ENCODE measurements around the gene MAP2K7.
"Not testable (repeated sequence)": the region's sequence is repeated elsewhere in the genome, so short reads cannot be mapped to it uniquely, and the experiment has no call there.

Gene MAP2K7

DNA sequence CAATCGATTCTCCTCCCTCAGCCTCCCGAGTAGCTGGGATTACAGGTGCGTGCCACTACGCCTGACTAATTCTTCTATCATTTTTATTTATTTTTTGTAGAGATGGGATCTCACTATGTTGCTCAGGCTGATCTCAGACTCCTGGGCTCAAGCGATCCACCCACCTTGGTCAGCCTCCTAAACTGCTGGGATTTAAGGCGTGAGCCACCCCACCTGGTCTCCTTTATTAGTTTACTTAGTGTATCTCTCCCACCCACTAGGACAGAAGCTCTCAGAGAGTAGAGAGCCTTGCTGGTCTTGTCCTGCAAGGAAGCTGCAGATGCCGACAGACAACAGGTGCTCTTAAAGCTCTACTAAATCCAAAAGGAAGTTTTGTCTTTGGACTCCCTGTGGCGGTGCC lies 17.9 kb upstream of the MAP2K7 start:
- DNase-seq, result no peak

DNA sequence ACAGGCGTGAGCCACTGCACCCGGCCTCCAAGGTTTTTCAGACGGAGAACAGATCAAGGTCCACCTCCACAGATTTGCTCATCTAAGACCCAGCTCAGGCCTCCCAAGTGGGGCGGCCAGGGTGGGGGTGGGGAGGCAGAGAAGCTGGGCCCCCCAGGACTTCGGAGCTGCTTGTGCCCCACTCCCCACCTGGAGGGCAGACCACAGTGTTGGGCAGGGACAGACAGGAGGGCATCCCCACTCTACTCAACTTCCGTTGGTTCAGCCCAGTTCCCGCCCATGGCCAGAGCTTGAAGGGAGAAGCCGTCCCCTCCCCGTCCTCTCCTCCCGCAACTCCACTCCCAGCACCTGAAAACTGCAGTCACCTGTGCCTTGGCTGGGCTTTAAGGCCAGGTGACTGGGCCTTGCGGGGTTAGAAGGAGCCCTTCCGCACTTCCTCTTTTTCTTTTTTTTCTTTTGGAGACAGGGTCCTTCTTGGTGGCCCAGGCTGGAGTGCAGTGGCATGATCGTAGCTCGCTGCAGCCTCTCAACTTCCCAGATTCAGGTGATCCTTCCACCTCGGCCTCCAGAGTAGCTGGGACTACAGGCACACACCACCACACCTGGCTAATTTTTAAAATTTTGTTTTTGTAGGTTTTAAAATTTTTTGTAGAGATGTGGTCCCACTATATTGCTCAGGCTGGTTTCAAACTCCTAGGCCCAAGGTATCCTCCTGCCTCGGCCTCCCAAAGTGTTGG lies 16.1 kb upstream of the MAP2K7 start:
- no peak for DNase-seq

DNA sequence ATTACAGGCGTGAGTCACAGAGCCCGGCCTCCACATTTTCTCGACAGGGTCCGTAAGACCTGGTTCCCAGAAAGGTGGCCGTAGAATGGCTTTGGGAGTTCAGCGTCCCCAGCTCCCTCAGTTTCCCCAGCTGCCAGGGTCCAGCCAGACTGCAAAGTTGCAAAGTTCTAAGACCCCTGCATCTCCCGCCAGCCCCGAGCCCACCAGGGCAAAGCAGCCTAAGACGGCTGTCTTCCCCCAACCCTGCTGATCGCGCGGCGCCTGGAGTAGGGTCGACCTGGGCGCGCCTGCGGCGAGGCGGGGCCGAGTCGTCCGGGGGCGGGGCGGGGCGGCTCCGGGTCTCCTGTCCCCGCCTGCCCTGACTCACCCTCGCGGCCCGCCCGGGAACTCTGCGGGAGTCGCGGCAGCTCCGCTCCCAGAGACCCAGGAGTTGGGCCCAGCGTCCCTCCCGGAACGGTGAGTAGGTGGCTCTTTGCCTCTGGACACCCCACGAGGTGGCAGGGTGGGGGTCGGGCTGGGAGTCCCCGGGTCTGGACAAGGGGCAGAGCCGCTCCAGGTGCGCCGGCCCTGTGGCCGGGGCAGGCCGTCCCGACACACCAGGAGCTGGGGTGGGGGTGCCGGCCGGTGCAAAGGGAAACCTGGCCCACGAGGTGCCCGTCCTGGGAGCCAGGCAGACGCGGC lies 15.4 kb upstream of the MAP2K7 start, which contains the start of gene LRRC8E:
Gene LRRC8E, plus strand, starts transcription at position 366 of the 681 bp plus-strand sequence. CDS start 7,094 bp downstream, outside the sequence.
- peak; percentile 35 for DNase-seq

DNA sequence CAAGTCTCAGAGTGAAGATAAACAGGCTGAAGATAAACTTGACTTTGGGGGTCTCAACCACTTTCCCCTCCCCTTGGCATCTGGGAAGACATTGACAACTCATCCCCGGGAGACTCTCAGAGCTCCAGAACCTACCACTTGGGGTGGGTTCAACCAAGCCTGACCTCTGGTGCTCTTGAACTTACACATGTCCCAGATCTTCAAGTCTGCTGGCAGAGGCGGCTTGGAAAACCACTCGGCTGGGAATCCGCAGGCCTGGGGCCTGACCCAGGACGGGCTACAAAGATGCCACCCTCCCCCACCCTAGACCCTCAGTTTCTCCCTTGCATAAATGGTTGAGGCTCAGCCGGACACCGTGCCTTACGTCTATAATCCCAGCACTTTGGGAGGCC lies 14.9 kb upstream of the MAP2K7 start:
- no peak for DNase-seq

DNA sequence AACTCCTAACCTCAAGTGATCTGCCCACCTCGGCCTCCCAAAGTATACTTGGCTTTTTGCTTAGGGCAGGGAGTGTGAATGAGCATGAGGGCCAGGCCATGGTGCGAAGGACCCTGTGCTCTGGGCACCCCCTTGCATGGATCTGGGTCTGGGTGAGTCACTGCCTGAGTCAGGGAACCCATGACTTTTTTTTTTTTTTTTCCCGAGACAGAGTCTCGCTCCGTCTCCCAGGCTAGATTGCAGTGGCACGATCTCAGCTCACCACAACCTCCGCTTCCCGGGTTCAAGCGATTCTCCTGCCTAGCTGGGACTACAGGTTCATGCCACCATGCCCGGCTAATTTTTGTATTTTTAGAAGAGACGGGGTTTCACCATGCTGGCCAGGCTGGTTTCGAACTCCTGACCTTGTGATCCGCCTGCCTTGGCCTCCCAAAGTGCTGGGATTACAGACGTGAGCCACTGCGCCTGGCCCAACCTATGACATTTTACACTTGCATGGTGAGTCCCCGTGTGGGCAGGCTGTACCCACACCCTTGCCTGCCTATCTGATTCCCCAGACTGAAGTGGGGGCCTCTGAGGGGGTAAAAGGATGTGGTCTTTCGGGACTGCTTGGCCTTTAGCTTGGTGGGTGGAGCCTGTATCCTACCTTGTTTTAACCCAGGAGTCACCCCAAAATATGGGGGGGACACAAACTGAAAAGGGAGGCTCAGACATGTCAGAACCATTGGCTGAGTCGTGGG lies 10.1 kb upstream of the MAP2K7 start:
- DNase-seq, result not testable (repeated sequence)

DNA sequence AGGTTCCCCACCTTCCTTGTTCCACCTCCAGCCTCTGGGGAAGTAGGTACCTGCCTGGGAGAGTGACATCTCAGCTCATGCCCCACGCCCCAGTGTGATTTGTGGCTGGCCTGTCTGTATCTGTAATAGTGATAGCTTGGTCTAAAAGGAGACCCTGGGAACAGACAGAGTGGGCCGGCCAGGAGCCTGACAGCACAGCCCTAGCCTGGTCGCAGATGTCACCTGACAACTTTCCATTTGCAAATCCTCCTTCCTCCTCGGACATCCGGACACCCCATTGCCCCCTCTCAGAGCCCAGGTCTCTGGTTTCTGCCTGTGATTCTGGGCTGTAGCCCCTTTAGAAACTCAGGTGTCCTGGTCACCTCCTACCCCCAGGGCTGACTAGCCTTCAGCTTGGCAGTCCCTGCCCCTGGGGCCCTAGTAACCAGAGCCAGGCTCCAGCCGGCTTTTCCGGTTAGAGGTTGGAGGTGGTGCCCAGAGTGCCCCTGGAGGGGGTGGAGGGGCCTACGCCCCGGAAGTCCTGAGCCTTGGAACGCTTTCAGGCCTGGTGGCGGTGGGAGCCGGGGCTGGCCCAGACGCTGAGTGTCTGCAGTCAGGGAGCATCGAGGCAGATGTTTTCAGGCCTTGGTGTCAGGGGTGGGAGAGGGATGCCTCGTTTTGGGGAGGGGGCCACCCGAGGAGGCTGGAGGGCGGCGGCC lies 8.9 kb upstream of the MAP2K7 start:
- no peak for DNase-seq

DNA sequence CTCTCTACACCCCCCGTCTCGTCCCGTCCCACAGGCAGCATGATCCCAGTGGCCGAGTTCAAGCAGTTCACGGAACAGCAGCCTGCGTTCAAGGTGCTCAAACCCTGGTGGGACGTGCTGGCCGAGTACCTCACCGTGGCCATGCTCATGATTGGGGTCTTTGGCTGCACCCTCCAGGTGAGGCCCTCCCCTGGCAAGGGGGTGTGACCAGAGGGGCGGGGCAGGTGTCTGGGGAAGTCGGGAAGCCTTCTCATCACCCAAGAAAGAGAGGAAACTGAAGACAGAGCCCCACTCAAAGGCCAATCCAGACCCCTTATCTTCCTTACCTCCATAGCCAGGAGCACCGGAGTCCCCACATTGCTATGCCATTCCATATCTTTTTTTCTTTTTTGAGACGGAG lies 8.1 kb upstream of the MAP2K7 start:
- DNase-seq, result no peak

DNA sequence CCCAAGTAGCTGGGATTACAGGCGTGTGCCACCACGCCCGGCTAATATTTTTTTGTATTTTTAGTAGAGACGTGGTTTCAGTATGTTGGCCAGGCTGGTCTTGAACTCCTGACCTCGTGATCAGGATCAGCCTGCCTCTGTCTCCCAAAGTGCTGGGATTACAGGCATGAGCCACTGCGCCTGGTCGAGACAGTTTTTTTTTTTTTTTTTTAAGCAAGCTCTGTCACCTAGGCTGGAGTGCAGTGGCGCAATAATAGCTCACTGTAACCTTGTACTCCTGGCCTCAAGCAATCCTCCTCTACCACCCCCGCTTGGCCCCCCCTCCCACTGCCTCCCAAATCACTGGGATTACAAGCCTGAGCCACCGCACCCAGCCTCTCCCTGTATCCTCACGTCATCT lies 6.4 kb upstream of the MAP2K7 start:
- no peak for DNase-seq

DNA sequence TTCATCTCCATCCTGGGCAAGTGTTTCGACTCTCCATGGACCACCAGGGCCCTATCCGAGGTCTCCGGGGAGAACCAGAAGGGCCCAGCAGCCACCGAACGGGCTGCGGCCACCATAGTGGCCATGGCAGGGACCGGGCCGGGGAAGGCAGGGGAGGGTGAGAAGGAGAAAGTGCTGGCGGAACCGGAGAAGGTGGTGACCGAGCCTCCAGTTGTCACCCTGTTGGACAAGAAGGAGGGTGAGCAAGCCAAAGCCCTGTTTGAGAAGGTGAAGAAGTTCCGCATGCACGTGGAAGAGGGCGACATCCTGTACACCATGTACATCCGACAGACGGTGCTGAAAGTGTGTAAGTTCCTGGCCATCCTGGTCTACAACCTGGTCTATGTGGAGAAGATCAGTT lies 4.7 kb upstream of the MAP2K7 start:
- no peak for DNase-seq

DNA sequence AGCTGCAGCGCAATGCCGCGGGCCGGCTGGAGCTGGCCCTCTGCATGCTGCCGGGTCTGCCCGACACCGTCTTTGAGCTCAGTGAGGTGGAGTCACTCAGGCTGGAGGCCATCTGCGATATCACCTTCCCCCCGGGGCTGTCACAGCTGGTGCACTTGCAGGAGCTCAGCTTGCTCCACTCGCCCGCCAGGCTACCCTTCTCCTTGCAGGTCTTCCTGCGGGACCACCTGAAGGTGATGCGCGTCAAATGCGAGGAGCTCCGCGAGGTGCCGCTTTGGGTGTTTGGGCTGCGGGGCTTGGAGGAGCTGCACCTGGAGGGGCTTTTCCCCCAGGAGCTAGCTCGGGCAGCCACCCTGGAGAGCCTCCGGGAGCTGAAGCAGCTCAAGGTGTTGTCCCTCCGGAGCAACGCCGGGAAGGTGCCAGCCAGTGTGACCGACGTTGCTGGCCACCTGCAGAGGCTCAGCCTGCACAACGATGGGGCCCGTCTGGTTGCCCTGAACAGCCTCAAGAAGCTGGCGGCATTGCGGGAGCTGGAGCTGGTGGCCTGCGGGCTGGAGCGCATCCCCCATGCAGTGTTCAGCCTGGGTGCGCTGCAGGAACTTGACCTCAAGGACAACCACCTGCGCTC lies 3.8 kb upstream of the MAP2K7 start:
- DNase-seq, result no peak

DNA sequence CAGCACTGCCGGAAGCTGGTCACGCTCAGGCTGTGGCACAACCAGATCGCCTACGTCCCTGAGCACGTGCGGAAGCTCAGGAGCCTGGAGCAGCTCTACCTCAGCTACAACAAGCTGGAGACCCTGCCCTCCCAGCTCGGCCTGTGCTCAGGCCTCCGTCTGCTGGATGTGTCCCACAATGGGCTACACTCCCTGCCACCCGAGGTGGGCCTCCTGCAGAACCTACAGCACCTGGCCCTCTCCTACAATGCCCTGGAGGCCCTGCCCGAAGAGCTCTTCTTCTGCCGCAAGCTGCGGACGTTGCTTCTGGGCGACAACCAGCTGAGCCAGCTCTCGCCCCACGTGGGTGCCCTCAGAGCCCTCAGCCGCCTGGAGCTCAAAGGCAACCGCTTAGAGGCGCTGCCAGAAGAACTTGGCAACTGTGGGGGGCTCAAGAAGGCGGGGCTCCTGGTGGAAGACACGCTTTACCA lies 3.2 kb upstream of the MAP2K7 start:
- DNase-seq, result no peak

DNA sequence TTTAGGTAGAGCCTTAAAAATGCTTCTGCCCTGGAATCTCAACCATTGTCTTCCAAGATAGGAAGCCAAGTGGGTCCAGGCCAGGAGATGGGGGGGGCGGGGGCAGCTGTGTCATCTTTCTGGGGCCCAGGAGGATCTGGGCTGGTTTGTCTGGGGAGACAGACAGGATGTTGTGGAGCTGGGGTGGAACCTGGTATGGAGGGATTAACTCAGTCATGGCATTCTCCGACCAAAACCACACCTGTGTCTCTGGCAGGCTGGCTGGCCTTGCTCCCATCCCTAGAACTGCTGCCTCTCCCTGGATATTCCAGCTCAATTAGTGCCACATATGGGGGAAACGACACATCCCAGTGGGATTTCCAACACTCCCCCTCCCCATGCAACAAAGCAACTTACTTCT lies 2.7 kb upstream of the MAP2K7 start:
- DNase-seq, result no peak

DNA sequence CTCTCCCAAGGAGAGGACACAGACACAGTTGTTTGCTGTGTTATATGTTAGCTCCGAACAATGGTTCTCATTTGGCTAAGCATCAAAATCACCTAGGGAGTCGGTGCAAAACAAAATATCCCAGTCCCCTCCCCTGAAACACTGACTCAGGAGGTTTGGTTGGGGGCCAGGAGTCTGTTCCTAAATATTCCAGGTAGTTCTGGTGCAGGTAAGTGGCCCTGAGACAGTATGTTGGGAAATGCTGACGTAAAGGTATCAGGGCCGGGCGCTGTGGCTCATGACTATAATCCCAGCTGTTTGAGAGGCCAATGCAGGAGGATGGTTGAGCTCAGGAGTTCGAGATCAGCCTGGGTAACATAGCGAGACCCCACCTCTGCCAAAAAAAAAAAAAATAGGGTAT lies 2.3 kb upstream of the MAP2K7 start:
- DNase-seq, result no peak

DNA sequence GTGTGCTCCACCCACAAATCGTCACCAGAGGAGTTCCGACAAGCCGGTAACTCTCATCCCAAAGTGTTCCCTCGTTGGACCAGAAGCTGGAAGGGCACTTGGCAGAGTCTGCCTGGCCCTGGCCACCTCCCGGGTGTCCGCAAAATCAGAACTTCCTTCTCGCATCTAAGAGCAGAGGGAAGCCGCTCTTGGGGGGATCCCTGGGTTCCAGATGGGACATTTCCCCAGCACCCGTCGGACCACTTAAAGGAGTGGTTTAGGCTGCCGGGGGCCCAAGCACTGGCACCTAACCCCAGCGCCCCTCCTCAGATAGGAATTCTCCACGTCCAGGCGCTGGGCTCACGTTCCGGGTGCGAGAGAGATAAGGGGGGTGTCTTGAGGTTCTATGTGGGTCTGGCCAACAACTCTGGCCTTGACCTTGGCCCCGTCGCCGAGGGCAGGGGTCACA lies 857 bp upstream of the MAP2K7 start:
- DNase-seq, result no peak

DNA sequence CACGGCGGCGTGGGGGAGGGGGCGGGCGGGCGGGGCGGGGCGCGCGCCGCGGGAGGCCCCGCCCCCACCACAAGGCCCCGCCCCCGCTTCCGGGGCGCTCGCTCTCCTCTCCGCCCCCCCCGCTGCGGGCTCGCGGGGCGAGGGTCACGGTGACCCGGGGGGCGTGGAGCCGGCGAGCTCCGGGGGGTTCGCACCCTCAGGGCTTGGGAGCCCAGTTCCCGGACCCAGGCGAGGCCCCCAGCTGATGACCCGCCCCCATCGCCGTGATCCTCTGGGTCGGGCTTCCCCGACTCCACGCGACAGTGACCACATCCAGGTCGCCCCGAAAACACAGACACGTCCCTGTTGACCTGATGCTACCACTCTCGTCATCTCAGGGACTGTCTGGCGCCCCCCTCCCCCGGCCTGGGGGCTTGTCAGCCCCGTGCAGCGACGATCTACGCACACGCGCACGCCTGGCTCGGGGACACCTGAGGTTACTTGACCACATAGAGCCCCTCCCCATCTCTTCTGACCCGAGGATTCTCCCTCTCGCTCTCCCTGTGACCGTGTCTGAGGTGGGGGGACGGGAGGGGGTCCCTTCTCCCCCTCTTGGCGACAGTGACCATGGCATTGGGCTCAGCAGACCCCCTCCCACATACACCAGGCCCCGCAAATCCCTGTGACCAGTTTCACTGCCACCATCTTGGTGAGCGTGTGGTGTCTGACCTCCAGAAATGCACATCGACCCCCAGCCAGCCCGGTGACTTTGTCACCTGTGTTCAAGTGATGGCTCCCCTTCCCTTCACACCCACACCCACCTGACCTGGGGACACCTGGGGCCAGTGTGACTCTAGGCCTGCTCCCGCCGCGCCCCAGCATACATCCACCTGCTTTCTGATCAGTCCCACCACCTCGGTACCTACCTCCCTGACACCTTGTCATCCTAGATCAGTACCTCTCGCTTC lies 670 bp downstream of the MAP2K7 start:
- peak; percentile 54 for DNase-seq

DNA sequence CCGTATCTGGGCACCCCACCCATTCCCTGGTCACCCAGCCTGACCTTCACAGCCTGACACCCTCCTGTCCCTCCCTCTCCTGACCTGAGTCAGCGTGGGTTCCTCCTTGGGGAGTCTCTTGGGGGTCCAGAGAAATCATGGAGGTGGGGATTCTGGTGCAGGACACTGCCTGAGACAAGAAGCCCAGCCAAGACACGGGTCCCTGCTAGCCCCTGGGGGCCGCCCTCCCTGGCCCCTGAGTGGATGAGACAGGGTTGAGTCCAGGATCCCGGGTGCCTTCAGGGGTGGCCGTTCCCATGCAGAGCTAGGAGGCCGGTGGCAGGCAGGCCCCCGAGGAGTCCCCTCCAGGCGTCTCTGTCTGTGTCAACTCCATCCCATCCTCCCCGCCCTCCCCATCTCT lies 1.6 kb downstream of the MAP2K7 start:
- DNase-seq, result no peak

DNA sequence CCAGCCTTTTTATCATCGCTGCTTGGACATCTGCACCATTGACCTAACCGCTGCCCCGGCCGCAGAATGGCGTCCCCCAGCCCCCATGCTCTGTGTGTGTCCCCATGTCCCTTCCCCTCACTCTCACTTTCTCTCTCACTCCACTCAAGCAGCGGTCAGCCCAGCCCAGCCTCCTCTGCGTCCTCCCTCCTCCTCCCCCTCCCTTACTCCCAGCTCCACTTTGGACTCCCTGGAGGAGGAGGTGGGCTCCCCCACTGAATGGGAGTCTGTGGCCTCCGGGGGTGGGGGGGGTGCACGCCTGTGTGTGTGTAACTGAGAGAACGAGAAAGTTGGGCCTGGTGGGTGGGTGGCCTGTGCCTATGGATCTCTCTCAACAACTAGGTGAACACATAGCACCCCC lies 2.2 kb downstream of the MAP2K7 start:
- no peak for DNase-seq

DNA sequence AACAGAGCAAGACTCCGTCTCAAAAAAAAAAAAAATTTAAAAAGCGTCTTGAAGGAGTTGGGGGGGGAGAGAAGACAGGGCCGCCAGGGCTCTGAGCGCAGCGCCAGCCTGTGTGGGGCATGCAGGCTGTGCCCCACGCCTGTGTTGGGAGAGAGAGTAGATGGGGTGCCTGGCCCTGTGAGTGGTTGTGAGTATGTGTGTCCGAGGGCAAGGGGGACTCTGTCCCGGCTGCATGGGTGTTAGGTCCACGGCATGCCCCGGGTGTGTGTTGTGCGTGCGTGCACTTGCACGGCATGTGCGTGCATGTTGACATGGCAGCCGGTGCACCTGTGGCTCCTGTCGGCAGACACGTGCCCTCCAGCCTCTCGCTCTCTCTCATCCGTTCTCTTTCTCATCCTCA lies 3.4 kb downstream of the MAP2K7 start:
- DNase-seq, result no peak

DNA sequence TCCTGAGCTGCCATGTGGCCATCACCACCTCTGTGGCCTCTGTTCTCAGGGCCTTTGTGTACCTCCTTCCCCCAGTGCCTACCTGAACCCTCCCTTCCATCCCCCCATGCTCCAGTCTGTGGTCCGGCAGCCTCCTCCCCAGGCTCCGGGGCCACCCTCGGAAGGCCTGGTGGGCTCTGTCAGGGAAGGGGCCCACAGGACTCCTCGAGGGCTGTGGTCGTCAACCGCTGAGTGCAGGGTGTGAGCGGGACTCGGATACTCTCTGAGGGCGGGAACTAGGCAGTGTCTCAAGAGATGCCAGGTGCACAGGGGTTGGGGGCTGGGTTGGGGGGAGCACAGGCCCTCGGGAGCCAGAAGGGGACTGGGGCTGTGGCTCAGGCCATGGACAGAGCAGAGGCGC lies 3.9 kb downstream of the MAP2K7 start:
- DNase-seq, result no peak

DNA sequence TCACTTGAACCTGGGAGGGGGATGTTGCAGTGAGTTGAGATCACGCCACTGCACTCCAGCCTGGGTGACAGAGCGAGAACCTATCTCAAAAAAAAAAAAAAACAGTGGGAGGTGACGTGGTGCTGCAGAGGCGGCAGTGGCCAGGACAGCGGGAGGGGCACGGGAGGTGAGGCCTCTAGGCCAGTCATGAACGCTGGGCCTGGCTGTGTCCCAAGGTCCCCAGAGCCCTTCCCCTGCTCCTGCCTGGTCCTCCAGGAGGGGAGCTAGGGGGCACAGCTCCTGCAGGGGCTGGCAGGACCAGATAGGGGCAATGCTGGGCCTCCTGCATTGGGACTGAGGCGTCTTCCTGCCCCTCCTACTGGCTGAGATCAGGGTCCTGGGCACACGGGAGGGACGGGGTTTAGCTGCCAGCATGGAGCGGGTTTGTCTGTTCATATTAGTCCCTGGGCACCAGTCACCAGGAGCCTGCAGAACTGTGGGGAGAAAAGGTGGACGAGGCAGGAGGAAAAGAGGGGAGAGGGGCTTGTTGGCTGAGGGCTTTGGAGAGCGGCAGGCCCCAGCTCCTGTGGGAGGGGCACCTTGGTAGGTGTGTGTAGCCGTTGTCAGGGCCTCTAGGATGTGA lies 4.5 kb downstream of the MAP2K7 start:
- no peak for DNase-seq
